HUES48 (cell line): ENCODE measurements around the gene CCDC170.
"Not testable (repeated sequence)": the region's sequence is repeated elsewhere in the genome, so short reads cannot be mapped to it uniquely, and the experiment has no call there.

Experiments used
- H3K27ac ChIP-seq: one replicate; pipeline ENCODE4 v1.7.0; 2013; ENCODE audit warnings: low read depth, low read length, inconsistent platforms
- H3K27me3 ChIP-seq: 2 replicates; pipeline ENCODE4 v1.6.1; 2013; ENCODE audit warnings: mild to moderate bottlenecking, low read length; ENCODE audit not compliant: control insufficient read depth, insufficient read depth
- H3K36me3 ChIP-seq: 2 replicates; pipeline ENCODE4 v1.6.1; 2013; ENCODE audit warnings: low read length; ENCODE audit not compliant: control insufficient read depth, insufficient read depth
- H3K4me1 ChIP-seq: 2 replicates; pipeline ENCODE4 v1.6.1; 2013; ENCODE audit warnings: mild to moderate bottlenecking, low read length; ENCODE audit not compliant: control insufficient read depth, insufficient read depth
- H3K4me3 ChIP-seq: 2 replicates; pipeline ENCODE4 v1.5.1; 2013; ENCODE audit warnings: mild to moderate bottlenecking, low read depth, low read length
- H3K9ac ChIP-seq: 2 replicates; pipeline ENCODE4 v1.6.1; 2013; ENCODE audit warnings: mild to moderate bottlenecking, low read depth, low read length, moderate library complexity
- H3K9me3 ChIP-seq: 2 replicates; pipeline ENCODE4 v1.6.1; 2013; ENCODE audit warnings: low read length; ENCODE audit not compliant: control insufficient read depth, insufficient read depth

CCDC170 gene

DNA sequence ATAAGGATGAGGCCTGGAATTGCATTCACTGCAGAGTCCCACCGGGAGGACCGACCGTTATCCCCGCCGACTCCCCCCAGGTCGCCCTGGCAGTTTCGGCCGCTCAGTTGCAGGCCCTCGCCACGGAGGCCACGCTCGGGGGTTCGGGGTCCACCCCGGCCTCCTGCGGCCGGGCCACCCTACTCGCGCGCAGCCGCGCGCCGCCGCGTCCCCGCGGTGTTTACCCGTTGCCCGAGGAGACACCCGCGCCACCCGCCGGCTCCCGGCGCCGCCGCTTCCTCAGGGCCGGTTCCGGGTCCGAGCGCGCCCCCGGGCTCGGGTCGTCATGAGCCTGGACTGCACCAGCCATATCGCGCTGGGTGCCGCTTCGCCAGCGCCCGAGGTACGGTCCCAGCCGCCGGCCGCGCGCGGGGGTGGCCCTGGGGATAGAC lies at the start of gene CCDC170:
Gene CCDC170, plus strand, starts transcription at position 214 of the 431 bp plus-strand sequence. Its CDS starts 112 bp downstream, at position 326.
- no peak within 1 kb of the TSS for H3K27ac ChIP-seq
- H3K9ac ChIP-seq: no peak within 1 kb of the TSS
- no peaks in the 10 kb centered on the region for H3K36me3 ChIP-seq
- peaks cover 13% of the 10 kb centered on the region for H3K4me1 ChIP-seq
- H3K4me3 ChIP-seq: peak within 1 kb of the TSS; percentile 63
- H3K27me3 ChIP-seq: peaks cover 38% of the 10 kb centered on the region
- H3K9me3 ChIP-seq: no peaks in the 10 kb centered on the region

DNA sequence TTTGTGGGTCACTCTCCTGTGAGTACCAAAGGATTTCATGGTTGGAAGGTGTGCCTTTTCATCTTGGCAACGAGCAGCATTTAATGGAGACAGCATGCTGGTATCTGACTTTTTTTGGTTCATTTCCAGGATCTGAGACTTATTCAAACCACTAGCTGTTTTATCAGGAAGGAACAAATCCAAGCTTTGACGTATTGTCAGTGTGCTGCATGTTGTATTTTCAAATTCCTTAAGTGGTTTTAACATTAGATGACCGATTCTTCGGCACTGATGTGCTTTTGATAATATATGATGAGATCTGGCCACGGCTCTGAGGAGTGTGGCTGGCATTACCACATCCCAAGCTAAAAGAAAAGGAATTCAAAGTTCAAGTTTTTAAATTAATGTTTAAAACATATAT lies 48.3 kb upstream of the CCDC170 start:
- no peak overlapping the region for H3K9ac ChIP-seq
- H3K4me1 ChIP-seq: no peaks in the 10 kb centered on the region
- no peak overlapping the region for H3K4me3 ChIP-seq
- H3K9me3 ChIP-seq: no peaks in the 10 kb centered on the region
- no peaks in the 10 kb centered on the region for H3K27me3 ChIP-seq
- H3K27ac ChIP-seq: no peak overlapping the region
- peaks cover 50% of the 10 kb centered on the region for H3K36me3 ChIP-seq

GRCh38 chr6:151447237-151447636 lies 46.6 kb upstream of the CCDC170 start:
- Histone ChIP-seq H3K4me1 (no peaks in the 10 kb centered on the region), H3K36me3 (peaks cover 42% of the 10 kb centered on the region), H3K4me3 (no peak overlapping the region), H3K9me3 (no peaks in the 10 kb centered on the region), H3K27ac (peak overlapping the region; percentile 36), H3K9ac (no peak overlapping the region), H3K27me3 (no peaks in the 10 kb centered on the region)

GRCh38 chr6:151448623-151449022 lies 45.2 kb upstream of the CCDC170 start:
- H3K9me3 ChIP-seq: no peaks in the 10 kb centered on the region
- no peak overlapping the region for H3K9ac ChIP-seq
- H3K4me3 ChIP-seq: no peak overlapping the region
- H3K27me3 ChIP-seq: no peaks in the 10 kb centered on the region
- H3K4me1 ChIP-seq: peaks cover 5% of the 10 kb centered on the region
- no peak overlapping the region for H3K27ac ChIP-seq
- peaks cover 30% of the 10 kb centered on the region for H3K36me3 ChIP-seq

DNA sequence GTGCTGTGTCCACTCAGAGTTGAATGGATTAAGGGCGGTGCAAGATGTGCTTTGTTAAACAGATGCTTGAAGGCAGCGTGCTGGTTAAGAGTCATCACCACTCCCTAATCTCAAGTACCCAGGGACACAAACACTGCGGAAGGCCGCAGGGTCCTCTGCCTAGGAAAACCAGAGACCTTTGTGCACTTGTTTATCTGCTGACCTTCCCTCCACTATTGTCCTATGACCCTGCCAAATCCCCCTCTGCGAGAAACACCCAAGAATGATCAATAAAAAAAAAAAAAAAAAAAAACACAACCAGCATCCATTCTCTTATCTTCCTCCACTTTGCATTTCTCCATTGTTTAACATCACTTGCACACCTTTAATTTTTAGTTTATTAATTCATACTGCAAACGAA lies 42.9 kb upstream of the CCDC170 start:
- H3K9ac ChIP-seq: peak overlapping the region; percentile 89
- H3K27ac ChIP-seq, H3K9me3 ChIP-seq, H3K36me3 ChIP-seq, H3K27me3 ChIP-seq: not testable (repeated sequence)
- H3K4me3 ChIP-seq: peak overlapping the region; percentile 88
- H3K4me1 ChIP-seq: peaks cover 19% of the 10 kb centered on the region

DNA sequence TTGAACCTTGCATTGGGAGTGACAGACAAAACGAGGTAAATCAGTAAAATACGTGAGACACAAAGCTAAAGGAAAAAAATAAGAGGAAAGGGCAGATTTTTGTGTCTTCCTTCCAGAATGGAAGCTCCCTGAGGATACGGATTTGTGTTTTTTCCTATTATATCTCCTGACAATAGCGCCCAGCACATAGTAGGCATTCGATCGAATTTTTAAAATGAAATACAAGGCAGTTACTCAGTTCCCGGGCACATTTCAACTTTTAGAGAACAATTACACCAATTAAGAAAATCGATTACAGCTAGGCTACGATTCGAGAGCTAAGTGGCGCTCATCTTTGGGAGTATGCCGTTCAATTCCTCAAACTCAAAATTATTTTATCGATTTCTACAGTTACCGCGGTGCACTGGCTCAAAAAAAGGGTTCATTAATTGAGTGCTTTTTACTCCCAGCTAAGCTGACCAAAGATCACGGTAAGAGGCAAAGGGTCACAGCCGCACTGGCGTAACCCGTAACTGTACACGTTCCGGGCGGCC lies 42.3 kb upstream of the CCDC170 start:
- peak overlapping the region; percentile 89 for H3K9ac ChIP-seq
- H3K36me3 ChIP-seq: peaks cover 11% of the 10 kb centered on the region
- H3K4me1 ChIP-seq: peaks cover 24% of the 10 kb centered on the region
- H3K27me3 ChIP-seq: no peaks in the 10 kb centered on the region
- H3K4me3 ChIP-seq: peak overlapping the region; percentile 88
- no peaks in the 10 kb centered on the region for H3K9me3 ChIP-seq
- peak overlapping the region; percentile 92 for H3K27ac ChIP-seq

GRCh38 chr6:151451950-151452749 lies 41.7 kb upstream of the CCDC170 start, which contains the start of gene RMND1:
RMND1 (minus strand) TSS chr6:151452126; CDS start chr6:151445811, 6,315 bp downstream.
- H3K9ac ChIP-seq: peak within 1 kb of the TSS; percentile 89
- peak within 1 kb of the TSS; percentile 94 for H3K27ac ChIP-seq
- H3K27me3 ChIP-seq: no peaks in the 10 kb centered on the region
- H3K4me1 ChIP-seq: peaks cover 31% of the 10 kb centered on the region
- peak within 1 kb of the TSS; percentile 88 for H3K4me3 ChIP-seq
- H3K36me3 ChIP-seq: peaks cover 13% of the 10 kb centered on the region
- no peaks in the 10 kb centered on the region for H3K9me3 ChIP-seq

DNA sequence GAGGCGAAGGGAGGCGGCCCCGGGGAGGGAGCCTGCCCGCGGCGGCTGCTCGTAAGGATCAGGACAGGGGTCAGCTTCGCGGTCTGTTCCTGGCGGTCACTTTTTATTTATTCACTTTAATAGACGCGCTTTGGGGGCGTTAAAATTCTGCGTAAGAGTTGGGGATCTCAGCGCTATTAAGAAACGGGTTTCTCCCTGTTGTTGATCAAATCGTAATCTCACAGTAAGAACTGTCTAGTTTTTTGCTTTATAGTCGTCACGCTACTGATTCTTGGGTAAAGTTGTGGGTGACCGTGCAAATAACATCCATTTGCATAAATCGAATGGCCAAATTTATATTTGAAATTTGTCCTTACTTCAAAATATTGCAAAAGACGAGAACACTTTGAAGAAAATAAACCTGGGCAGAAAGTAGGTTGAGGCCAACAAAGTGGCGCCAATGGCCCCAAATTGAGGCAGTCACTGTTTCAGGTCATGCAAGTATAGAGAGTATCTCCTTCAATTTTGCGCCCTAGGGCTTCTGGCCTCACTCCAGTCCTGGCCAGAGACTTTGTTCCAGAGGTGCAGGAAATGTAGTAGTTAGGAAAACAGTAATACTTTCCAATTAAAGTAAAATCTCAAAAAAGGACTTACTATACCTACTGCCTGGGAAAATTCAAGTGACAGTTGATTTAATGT lies 40.9 kb upstream of the CCDC170 start:
- Histone ChIP-seq H3K4me1 (peaks cover 32% of the 10 kb centered on the region), H3K27me3 (no peaks in the 10 kb centered on the region), H3K36me3 (peaks cover 18% of the 10 kb centered on the region), H3K4me3 (peak overlapping the region; percentile 88), H3K9ac (peak overlapping the region; percentile 82), H3K9me3 (no peaks in the 10 kb centered on the region), H3K27ac (peak overlapping the region; percentile 94)

GRCh38 chr6:151455751-151456398 lies 37.9 kb upstream of the CCDC170 start:
- 0 out of 2 replicates have a peak overlapping the region, but pooled peaks have one; percentile 40 for H3K9ac ChIP-seq
- H3K9me3 ChIP-seq, H3K27me3 ChIP-seq, H3K4me3 ChIP-seq: not testable (repeated sequence)
- peaks cover 46% of the 10 kb centered on the region for H3K36me3 ChIP-seq
- H3K4me1 ChIP-seq: peaks cover 32% of the 10 kb centered on the region
- H3K27ac ChIP-seq: peak overlapping the region; percentile 75

GRCh38 chr6:151461673-151462072 lies 32.1 kb upstream of the CCDC170 start:
- Histone ChIP-seq H3K27ac (no peak overlapping the region), H3K9ac (no peak overlapping the region), H3K36me3 (peaks cover 95% of the 10 kb centered on the region), H3K9me3 (no peaks in the 10 kb centered on the region), H3K27me3 (no peaks in the 10 kb centered on the region), H3K4me1 (peaks cover 5% of the 10 kb centered on the region; the same call in 1 of the 2 replicates), H3K4me3 (no peak overlapping the region)
